Activated naive CD8-positive, alpha-beta T cell treated with anti-CD3 and anti-CD28 coated beads, Interleukin-2, amount 50 U/mL, for 24 hours (primary cell): ENCODE measurements around the gene PIP5K1B.
A peak's percentile ranks its signal among the peaks of the same experiment; 100 is the strongest.

Experiments used
- ATAC-seq: fragments of 150-1000 bp; cut with Tn5 transposase; one replicate; pipeline ENCODE4 v1.10.0; 2021
- DNase-seq: peaks from one replicate; pipeline ENCODE4 v3.0.0; 2021
- H3K27ac Mint-ChIP-seq: one replicate; pipeline ENCODE4 v1.8.0; 2021; ENCODE audit warnings: mild to moderate bottlenecking, mixed read lengths
- H3K27me3 Mint-ChIP-seq: one replicate; pipeline ENCODE4 v1.8.0; 2021; ENCODE audit warnings: mixed read lengths
- H3K36me3 Mint-ChIP-seq: one replicate; pipeline ENCODE4 v1.8.0; 2021; ENCODE audit warnings: low read depth, mixed read lengths
- H3K4me1 Mint-ChIP-seq: one replicate; pipeline ENCODE4 v1.8.0; 2021; ENCODE audit warnings: mixed read lengths
- H3K4me3 Mint-ChIP-seq: one replicate; pipeline ENCODE4 v1.8.0; 2021; ENCODE audit warnings: mild to moderate bottlenecking, moderate library complexity, mixed read lengths
- H3K9me3 Mint-ChIP-seq: one replicate; pipeline ENCODE4 v1.8.0; 2021; ENCODE audit warnings: mixed read lengths

PIP5K1B gene

GRCh38 chr9:69016191-69017096 is 311.4 kb downstream of the PIP5K1B start:
- ATAC-seq: no peak
- Mint-ChIP-seq H3K4me1 (peaks cover 29% of the 10 kb centered on the region), H3K27ac (no peak overlapping the region), H3K4me3 (no peak overlapping the region), H3K27me3 (peaks cover 14% of the 10 kb centered on the region), H3K36me3 (no peaks in the 10 kb centered on the region), H3K9me3 (no peaks in the 10 kb centered on the region)
- DNase-seq: no peak

GRCh38 chr9:69018737-69019136 is 313.7 kb downstream of the PIP5K1B start:
- no peak for DNase-seq
- H3K27me3 Mint-ChIP-seq: peaks cover 3% of the 10 kb centered on the region
- peaks cover 25% of the 10 kb centered on the region for H3K4me1 Mint-ChIP-seq

GRCh38 chr9:69019808-69020207 is 314.8 kb downstream of the PIP5K1B start:
- Mint-ChIP-seq H3K4me3 (no peak overlapping the region), H3K27me3 (no peaks in the 10 kb centered on the region), H3K27ac (no peak overlapping the region), H3K9me3 (no peaks in the 10 kb centered on the region), H3K4me1 (peaks cover 25% of the 10 kb centered on the region), H3K36me3 (no peaks in the 10 kb centered on the region)
- ATAC-seq (peak; percentile 43), DNase-seq (no peak)

More at GRCh38 chr9:69018737-69019136, 313.7 kb downstream of the PIP5K1B start:
- Mint-ChIP-seq H3K9me3 (no peaks in the 10 kb centered on the region), H3K36me3 (no peaks in the 10 kb centered on the region), H3K4me3 (no peak overlapping the region), H3K27ac (no peak overlapping the region)
- ATAC-seq: no peak

DNA sequence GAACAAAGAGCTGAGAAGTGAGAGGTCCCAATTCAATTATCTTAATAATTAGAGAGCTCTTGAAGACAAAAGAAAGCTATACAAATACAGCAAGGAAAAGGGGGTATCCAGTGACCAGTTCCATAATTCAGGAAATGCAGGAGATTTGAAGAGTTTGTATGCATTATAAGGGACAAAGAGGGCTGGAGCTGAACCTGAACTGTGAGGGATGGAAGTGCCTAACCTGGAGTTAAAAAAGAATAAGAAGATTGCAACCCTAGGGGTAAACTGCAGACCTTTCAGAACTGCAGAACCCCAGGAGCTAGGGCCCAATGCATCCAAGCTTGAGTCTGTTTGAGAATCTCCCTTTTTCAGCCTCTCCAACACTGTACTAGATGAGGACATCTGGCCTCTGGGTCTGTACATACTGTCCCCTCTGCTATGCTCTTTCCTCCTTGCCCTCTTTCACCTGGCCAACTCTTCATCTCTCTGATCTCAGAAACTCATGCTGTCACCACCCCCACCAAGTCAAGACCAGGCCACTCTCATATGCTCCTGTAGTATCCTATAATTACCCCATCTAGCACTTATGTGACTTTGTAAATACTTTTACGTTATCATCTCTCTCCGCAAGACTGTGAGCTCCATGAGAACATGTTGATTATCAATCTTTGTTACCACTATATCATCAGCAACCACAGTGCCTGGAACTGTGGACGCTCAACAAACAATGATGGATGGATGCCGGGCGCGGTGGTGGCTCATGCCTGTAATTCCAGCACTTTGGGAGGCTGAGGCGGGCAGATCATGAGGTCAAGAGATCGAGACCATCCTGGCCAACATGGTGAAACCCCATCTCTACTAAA is 315.5 kb downstream of the PIP5K1B start:
- ATAC-seq (no peak), DNase-seq (no peak)
- Mint-ChIP-seq H3K27ac (no peak overlapping the region), H3K4me1 (peaks cover 25% of the 10 kb centered on the region), H3K27me3 (no peaks in the 10 kb centered on the region), H3K9me3 (no peaks in the 10 kb centered on the region), H3K36me3 (no peaks in the 10 kb centered on the region), H3K4me3 (no peak overlapping the region)

GRCh38 chr9:69023650-69024049 is 318.6 kb downstream of the PIP5K1B start:
- no peak overlapping the region for H3K4me3 Mint-ChIP-seq
- H3K27ac Mint-ChIP-seq: no peak overlapping the region
- DNase-seq: no peak
- ATAC-seq: no peak
- peaks cover 37% of the 10 kb centered on the region for H3K4me1 Mint-ChIP-seq
- no peaks in the 10 kb centered on the region for H3K9me3 Mint-ChIP-seq
- no peaks in the 10 kb centered on the region for H3K36me3 Mint-ChIP-seq
- H3K27me3 Mint-ChIP-seq: no peaks in the 10 kb centered on the region

DNA sequence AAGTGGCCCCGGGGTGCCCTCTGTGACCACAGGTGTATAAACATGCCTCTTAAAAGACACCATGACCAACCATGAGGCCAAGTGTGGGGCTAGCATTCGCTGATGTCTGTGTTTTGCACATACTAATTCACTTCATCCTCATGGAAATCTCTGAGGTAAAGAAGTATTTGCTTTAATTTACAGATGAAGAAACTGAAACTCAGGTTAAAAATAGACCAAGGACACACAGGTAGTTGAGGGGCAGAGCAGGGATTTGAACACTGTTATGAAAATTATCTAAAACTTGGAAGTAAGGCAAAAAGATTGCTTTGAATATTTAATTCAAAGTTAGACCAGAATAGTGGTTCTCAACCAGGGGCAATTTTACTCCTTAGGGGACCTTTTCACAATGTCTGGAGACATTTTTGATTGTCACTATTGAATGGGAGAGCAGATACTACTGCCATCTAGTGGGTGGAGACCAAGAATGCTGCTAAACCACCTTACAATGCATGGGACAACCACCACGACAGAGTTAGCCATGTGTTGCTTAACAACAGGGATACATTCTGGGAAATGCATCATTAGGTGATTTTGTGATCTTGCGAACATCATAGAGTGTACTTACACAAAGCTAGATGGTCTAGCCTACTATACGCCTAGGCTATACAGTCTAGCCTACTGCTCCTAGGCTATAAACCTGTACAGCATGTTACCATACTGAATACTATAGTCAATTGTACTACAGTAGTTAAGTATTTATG is 322.5 kb downstream of the PIP5K1B start:
- Mint-ChIP-seq H3K9me3 (peaks cover 5% of the 10 kb centered on the region), H3K4me3 (no peak overlapping the region), H3K36me3 (no peaks in the 10 kb centered on the region), H3K27me3 (no peaks in the 10 kb centered on the region), H3K4me1 (peaks cover 43% of the 10 kb centered on the region), H3K27ac (no peak overlapping the region)
- DNase-seq (peak; percentile 36), ATAC-seq (peak; percentile 74)

DNA sequence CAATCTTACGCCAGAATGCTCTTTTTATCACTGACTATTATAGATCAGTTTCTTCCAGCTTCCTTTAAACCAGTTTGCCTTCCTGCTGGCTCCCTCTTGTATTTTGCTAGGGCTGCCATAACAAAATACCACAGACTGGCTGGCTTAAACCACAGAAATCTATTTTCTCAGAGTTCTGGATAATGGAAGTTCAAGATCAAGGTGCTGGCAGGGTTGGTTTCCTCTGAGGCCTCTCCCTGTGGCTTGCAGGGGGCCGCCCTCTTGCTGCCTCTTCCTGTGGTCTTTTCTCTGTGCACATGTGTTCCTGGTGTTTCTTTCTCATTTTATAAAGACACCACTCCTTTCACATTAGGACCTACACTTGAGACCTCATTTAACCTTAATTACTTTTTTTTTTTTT is 323.7 kb downstream of the PIP5K1B start:
- H3K27me3 Mint-ChIP-seq: no peaks in the 10 kb centered on the region
- peak overlapping the region; percentile 66 for H3K27ac Mint-ChIP-seq
- ATAC-seq (peak; percentile 52), DNase-seq (peak; percentile 30)
- no peaks in the 10 kb centered on the region for H3K36me3 Mint-ChIP-seq
- H3K4me1 Mint-ChIP-seq: peaks cover 39% of the 10 kb centered on the region
- peaks cover 5% of the 10 kb centered on the region for H3K9me3 Mint-ChIP-seq
- H3K4me3 Mint-ChIP-seq: no peak overlapping the region

- ATAC-seq (no peak), DNase-seq (no peak)
- H3K4me3 Mint-ChIP-seq: no peak overlapping the region
- peaks cover 39% of the 10 kb centered on the region for H3K4me1 Mint-ChIP-seq
- no peaks in the 10 kb centered on the region for H3K27me3 Mint-ChIP-seq
- H3K36me3 Mint-ChIP-seq: no peaks in the 10 kb centered on the region
- peaks cover 5% of the 10 kb centered on the region for H3K9me3 Mint-ChIP-seq
- no peak overlapping the region for H3K27ac Mint-ChIP-seq
Observed at GRCh38 chr9:69029535-69029934, 324.5 kb downstream of the PIP5K1B start.

DNA sequence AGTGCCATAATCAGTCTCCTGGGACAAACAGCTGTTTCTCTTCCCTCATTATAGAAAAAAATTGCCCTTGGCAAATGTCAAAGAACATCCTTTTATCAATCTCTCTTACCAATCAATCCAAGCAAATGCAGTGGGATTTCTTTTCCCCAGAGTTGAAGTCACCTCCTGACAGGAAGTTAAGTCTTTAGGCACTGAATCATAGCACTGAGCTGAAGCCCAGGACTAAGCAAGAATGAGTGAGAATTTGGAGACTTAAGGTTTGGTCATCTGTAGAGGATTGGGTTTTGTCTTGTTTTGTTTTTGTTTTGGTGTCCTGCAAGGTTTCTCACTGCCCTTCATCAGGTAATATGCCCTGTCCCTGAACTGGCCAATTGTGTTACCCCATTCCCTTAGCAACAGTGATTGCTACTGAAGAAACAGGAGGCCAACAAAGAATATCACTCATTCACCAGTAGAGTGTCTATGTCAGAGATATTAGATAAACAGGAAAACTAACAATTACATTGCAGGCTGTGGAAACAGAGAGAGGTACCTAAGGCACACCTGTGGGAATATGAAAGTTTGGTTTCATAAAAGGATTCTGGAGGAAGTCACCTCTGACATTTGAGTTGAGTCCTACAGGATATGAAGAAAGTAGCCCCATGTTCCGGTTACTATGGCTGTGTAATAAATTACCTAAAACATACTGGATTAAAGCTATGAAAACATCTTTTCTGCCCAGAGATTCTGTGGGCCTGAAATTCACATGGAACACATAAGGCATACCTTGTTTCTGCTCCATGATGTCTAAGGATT is 326.0 kb downstream of the PIP5K1B start:
- DNase-seq: no peak
- no peak for ATAC-seq
- Mint-ChIP-seq H3K4me1 (peaks cover 42% of the 10 kb centered on the region), H3K27ac (no peak overlapping the region), H3K9me3 (peaks cover 5% of the 10 kb centered on the region), H3K27me3 (no peaks in the 10 kb centered on the region), H3K36me3 (no peaks in the 10 kb centered on the region), H3K4me3 (no peak overlapping the region)

DNA sequence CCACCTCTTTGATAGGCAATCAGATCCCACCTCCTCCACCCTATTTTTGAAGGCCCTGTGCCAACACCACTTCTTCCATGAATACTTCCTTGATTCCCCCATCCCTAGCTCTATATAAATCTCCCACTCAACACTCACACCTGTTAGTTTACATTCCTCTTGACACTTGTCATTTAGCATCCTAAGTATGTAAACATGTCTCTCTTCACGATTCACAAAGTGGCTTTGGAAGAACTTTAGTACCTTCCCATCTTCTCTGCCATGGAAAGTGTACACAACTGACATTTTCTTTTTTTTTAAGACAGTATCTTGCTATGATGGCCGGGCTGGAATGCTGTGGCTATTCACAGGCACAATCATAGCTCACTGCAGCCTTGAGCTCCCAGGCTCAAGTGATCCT is 329.0 kb downstream of the PIP5K1B start:
- H3K4me1 Mint-ChIP-seq: peaks cover 35% of the 10 kb centered on the region
- no peak for DNase-seq
- H3K4me3 Mint-ChIP-seq: no peak overlapping the region
- peaks cover 2% of the 10 kb centered on the region for H3K36me3 Mint-ChIP-seq
- H3K27me3 Mint-ChIP-seq: no peaks in the 10 kb centered on the region
- peaks cover 5% of the 10 kb centered on the region for H3K9me3 Mint-ChIP-seq
- no peak overlapping the region for H3K27ac Mint-ChIP-seq
- ATAC-seq: no peak

- H3K4me3 Mint-ChIP-seq: peak within 1 kb of the TSS; percentile 97
- peaks cover 19% of the 10 kb centered on the region for H3K4me1 Mint-ChIP-seq
- no peaks in the 10 kb centered on the region for H3K27me3 Mint-ChIP-seq
- peak; percentile 85 for DNase-seq
- ATAC-seq: peak; percentile 92
- H3K9me3 Mint-ChIP-seq: no peaks in the 10 kb centered on the region
- peak within 1 kb of the TSS; percentile 98 for H3K27ac Mint-ChIP-seq
- H3K36me3 Mint-ChIP-seq: peaks cover 7% of the 10 kb centered on the region
Observed at GRCh38 chr9:69035438-69036308, 330.6 kb downstream of the PIP5K1B start, which contains the start of gene FXN. FXN (plus strand) TSS chr9:69035752; CDS start chr9:69035783, 31 bp downstream.

- Mint-ChIP-seq H3K9me3 (no peaks in the 10 kb centered on the region), H3K27ac (peak overlapping the region; percentile 98), H3K4me1 (peaks cover 18% of the 10 kb centered on the region), H3K36me3 (peaks cover 7% of the 10 kb centered on the region), H3K27me3 (no peaks in the 10 kb centered on the region), H3K4me3 (peak overlapping the region; percentile 97)
- DNase-seq (peak; percentile 35), ATAC-seq (peak; percentile 64)
Observed at GRCh38 chr9:69036309-69036708, 331.3 kb downstream of the PIP5K1B start.

DNA sequence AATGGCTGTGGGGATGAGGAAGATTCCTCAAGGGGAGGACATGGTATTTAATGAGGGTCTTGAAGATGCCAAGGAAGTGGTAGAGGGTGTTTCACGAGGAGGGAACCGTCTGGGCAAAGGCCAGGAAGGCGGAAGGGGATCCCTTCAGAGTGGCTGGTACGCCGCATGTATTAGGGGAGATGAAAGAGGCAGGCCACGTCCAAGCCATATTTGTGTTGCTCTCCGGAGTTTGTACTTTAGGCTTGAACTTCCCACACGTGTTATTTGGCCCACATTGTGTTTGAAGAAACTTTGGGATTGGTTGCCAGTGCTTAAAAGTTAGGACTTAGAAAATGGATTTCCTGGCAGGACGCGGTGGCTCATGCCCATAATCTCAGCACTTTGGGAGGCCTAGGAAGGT is 331.8 kb downstream of the PIP5K1B start:
- H3K4me3 Mint-ChIP-seq: peak overlapping the region; percentile 97
- peaks cover 18% of the 10 kb centered on the region for H3K4me1 Mint-ChIP-seq
- H3K27ac Mint-ChIP-seq: peak overlapping the region; percentile 98
- peaks cover 7% of the 10 kb centered on the region for H3K36me3 Mint-ChIP-seq
- ATAC-seq (no peak), DNase-seq (no peak)
- no peaks in the 10 kb centered on the region for H3K9me3 Mint-ChIP-seq
- H3K27me3 Mint-ChIP-seq: no peaks in the 10 kb centered on the region
